Osteocyte (in vitro differentiated cells): ENCODE data around the gene BEST4. TPM values are rescaled to one million over a fixed set of nuclear protein-coding genes. Genes with fewer than 3 reads are reported as not detected.
A peak's percentile ranks its signal among the peaks of the same experiment; 100 is the strongest.

ENCODE experiments used
- DNase-seq: peaks from one replicate; pipeline ENCODE4 v3.0.0; 2021; ENCODE audit warnings: mixed read lengths; ENCODE audit not compliant: unreplicated experiment; ENCODE audit errors: extremely low spot score
- H3K27ac Mint-ChIP-seq: one replicate; pipeline ENCODE4 v1.8.0; 2021; ENCODE audit warnings: mild to moderate bottlenecking, mixed read lengths; ENCODE audit not compliant: unreplicated experiment
- H3K27me3 Mint-ChIP-seq: one replicate; pipeline ENCODE4 v1.8.0; 2021; ENCODE audit warnings: mixed read lengths; ENCODE audit not compliant: unreplicated experiment
- H3K36me3 Mint-ChIP-seq: one replicate; pipeline ENCODE4 v1.8.0; 2021; ENCODE audit warnings: mixed read lengths; ENCODE audit not compliant: unreplicated experiment
- H3K4me1 Mint-ChIP-seq: one replicate; pipeline ENCODE4 v1.8.0; 2021; ENCODE audit warnings: mixed read lengths; ENCODE audit not compliant: unreplicated experiment
- H3K4me3 Mint-ChIP-seq: one replicate; pipeline ENCODE4 v1.8.0; 2021; ENCODE audit warnings: mild to moderate bottlenecking, moderate library complexity, mixed read lengths; ENCODE audit not compliant: unreplicated experiment
- H3K9me3 Mint-ChIP-seq: one replicate; pipeline ENCODE4 v1.8.0; 2021; ENCODE audit warnings: mixed read lengths; ENCODE audit not compliant: unreplicated experiment
- CTCF ChIP-seq: fragments of 200-600 bp; sonication (generic); IDR thresholded peaks from 2 replicates; pipeline ENCODE4 v1.5.0; 2021; ENCODE audit warnings: antibody characterized with exemption, mild to moderate bottlenecking, moderate library complexity
- total RNA-seq: library from RNA; stranded (reverse); gene quantifications from 2 replicates; pipeline ENCODE4 v1.2.1, GENCODE V29; 2021

The BEST4 gene
- total RNA-seq, 1 donor from 2014 or later = 0.48 TPM

GRCh38 chr1:44803062-44803311, 15.0 kb upstream of the BEST4 start:
- peaks cover 46% of the 10 kb centered on the region for H3K4me1 Mint-ChIP-seq
- no peaks in the 10 kb centered on the region for H3K9me3 Mint-ChIP-seq
- H3K4me3 Mint-ChIP-seq = peak overlapping the region; percentile 96
- H3K27ac Mint-ChIP-seq = peak overlapping the region; percentile 76
- H3K36me3 Mint-ChIP-seq = peaks cover 24% of the 10 kb centered on the region
- no peaks in the 10 kb centered on the region for H3K27me3 Mint-ChIP-seq
- TF ChIP-seq CTCF = no peak
- no peak for DNase-seq

GRCh38 chr1:44802306-44803061, 14.5 kb upstream of the BEST4 start:
- Mint-ChIP-seq H3K4me3 (peak overlapping the region; percentile 96), H3K36me3 (peaks cover 24% of the 10 kb centered on the region), H3K27me3 (no peaks in the 10 kb centered on the region), H3K9me3 (no peaks in the 10 kb centered on the region), H3K4me1 (peaks cover 41% of the 10 kb centered on the region), H3K27ac (peak overlapping the region; percentile 76)
- DNase-seq = no peak
- no peak for TF ChIP-seq CTCF

- H3K4me1 Mint-ChIP-seq = peaks cover 33% of the 10 kb centered on the region
- peak overlapping the region; percentile 87 for H3K27ac Mint-ChIP-seq
- no peaks in the 10 kb centered on the region for H3K27me3 Mint-ChIP-seq
- DNase-seq = no peak
- H3K36me3 Mint-ChIP-seq = peaks cover 22% of the 10 kb centered on the region
- no peak for TF ChIP-seq CTCF
- H3K9me3 Mint-ChIP-seq = no peaks in the 10 kb centered on the region
- peak overlapping the region; percentile 96 for H3K4me3 Mint-ChIP-seq
These were observed 13.7 kb upstream of the BEST4 start for GRCh38 chr1:44801491-44802305.

GRCh38 chr1:44799770-44800584, 12.0 kb upstream of the BEST4 start, which contains the start of gene PLK3:
PLK3 (plus strand) TSS chr1:44800377; CDS start chr1:44800464, 87 bp downstream.
- peak within 1 kb of the TSS; percentile 98 for H3K27ac Mint-ChIP-seq
- DNase-seq = peak; percentile 99
- H3K4me1 Mint-ChIP-seq = peaks cover 26% of the 10 kb centered on the region
- peak within 1 kb of the TSS; percentile 96 for H3K4me3 Mint-ChIP-seq
- no peaks in the 10 kb centered on the region for H3K27me3 Mint-ChIP-seq
- peak; percentile 94 for TF ChIP-seq CTCF
- H3K36me3 Mint-ChIP-seq = peaks cover 19% of the 10 kb centered on the region
- no peaks in the 10 kb centered on the region for H3K9me3 Mint-ChIP-seq
